ENCODE data around the gene POC1A.
A peak's percentile ranks its signal among the peaks of the same experiment; 100 is the strongest.

POC1A gene

GRCh38 chr3:52099001-52099401 is 55.2 kb downstream of the POC1A start:
- peak; percentile 86 for DNase-seq

GRCh38 chr3:52097851-52098507 is 56.2 kb downstream of the POC1A start:
- DNase-seq: no peak

GRCh38 chr3:52095990-52096775 is 58.0 kb downstream of the POC1A start:
- DNase-seq: no peak

GRCh38 chr3:52094571-52095485 is 59.4 kb downstream of the POC1A start:
- no peak for DNase-seq

- DNase-seq: peak; percentile 81
These were observed 60.3 kb downstream of the POC1A start for GRCh38 chr3:52093756-52094545.

GRCh38 chr3:52092891-52093290 is 61.3 kb downstream of the POC1A start:
- DNase-seq: no peak

- DNase-seq: no peak
These were observed 62.0 kb downstream of the POC1A start for GRCh38 chr3:52092271-52092660.

GRCh38 chr3:52091586-52092270 is 62.5 kb downstream of the POC1A start:
- DNase-seq: no peak

GRCh38 chr3:52090933-52091468 is 63.2 kb downstream of the POC1A start:
- no peak for DNase-seq

- DNase-seq: peak; percentile 91
These were observed 63.9 kb downstream of the POC1A start for GRCh38 chr3:52090131-52090932.

- DNase-seq: no peak
These were observed 64.5 kb downstream of the POC1A start for GRCh38 chr3:52089691-52090090.

- no peak for DNase-seq
These were observed 65.5 kb downstream of the POC1A start for GRCh38 chr3:52088445-52089367.

- DNase-seq: no peak
These were observed 66.5 kb downstream of the POC1A start for GRCh38 chr3:52087731-52088130.

- no peak for DNase-seq
These were observed 67.1 kb downstream of the POC1A start for GRCh38 chr3:52086976-52087663.

GRCh38 chr3:52086461-52086860 is 67.8 kb downstream of the POC1A start:
- DNase-seq: no peak

- no peak for DNase-seq
These were observed 68.4 kb downstream of the POC1A start for GRCh38 chr3:52085681-52086282.

GRCh38 chr3:52084954-52085680 is 69.1 kb downstream of the POC1A start:
- DNase-seq: no peak
